K562 (cell line): ENCODE data around the gene PCID2. TPM values are rescaled to one million over a fixed set of nuclear protein-coding genes. Genes with fewer than 3 reads are reported as not detected.

Source experiments
- ARHGAP35 ChIP-seq: fragments of 450-650 bp; IDR thresholded peaks from 2 replicates; pipeline ENCODE4 v1.6.1; 2018; ENCODE audit not compliant: partially characterized antibody
- CEBPB ChIP-seq: fragments of 450-650 bp; IDR thresholded peaks from 2 replicates; pipeline ENCODE4 v1.6.1; 2016; ENCODE audit warnings: missing genetic modification characterization, missing compliant biosample characterization
- DPF2 ChIP-seq: fragments of 450-650 bp; IDR thresholded peaks from 2 replicates; pipeline ENCODE4 v1.6.1; 2016
- FOXA3 ChIP-seq, 2 experiments: fragments of 450-650 bp in 1 of 2; sonication (generic) in 1 of 2; formaldehyde crosslinking; IDR thresholded peaks in 1 of 2; conservative IDR thresholded peaks in 1 of 2; 2 replicates each; pipeline versions ENCODE4 v1.4.0 to v1.8.0; 2020 to 2022; ENCODE audit warnings: mild to moderate bottlenecking in 2 of 2, missing genetic modification reagents in 1 of 2
- KLF1 ChIP-seq: fragments of 450-650 bp; IDR thresholded peaks from 2 replicates; pipeline ENCODE4 v1.6.1; 2016; ENCODE audit warnings: missing genetic modification characterization, missing compliant biosample characterization
- MAFG ChIP-seq: fragments of 450-650 bp; conservative IDR thresholded peaks from 2 replicates; pipeline ENCODE4 v1.6.1; 2016; ENCODE audit warnings: missing genetic modification characterization, missing compliant biosample characterization
- MYC ChIP-seq, 2 experiments: fragments of 250-450 bp in 1 of 2; sonication (Bioruptor Pico) in 1 of 2; IDR thresholded peaks; 2 replicates each; pipeline versions ENCODE4 v1.5.1 to v1.6.1; 2012 to 2021; ENCODE audit warnings: low read depth in 2 of 2, borderline replicate concordance in 1 of 2, improper control_type of control experiment in 1 of 2, low read length in 1 of 2, mild to moderate bottlenecking in 1 of 2, moderate library complexity in 1 of 2
- NFE2 ChIP-seq: IDR thresholded peaks from 2 replicates; pipeline ENCODE4 v1.6.1; 2014; ENCODE audit warnings: antibody characterized with exemption, low read depth
- NRF1 ChIP-seq, 2 experiments: fragments of 450-650 bp; IDR thresholded peaks in 1 of 2; conservative IDR thresholded peaks in 1 of 2; 2 replicates each; pipeline ENCODE4 v1.6.1; 2014; ENCODE audit warnings: mild to moderate bottlenecking in 2 of 2
- PKNOX1 ChIP-seq: fragments of 450-650 bp; IDR thresholded peaks from 2 replicates; pipeline ENCODE4 v1.6.1; 2016
- TRIM24 ChIP-seq, 2 experiments: fragments of 450-650 bp; IDR thresholded peaks; 2 replicates each; pipeline ENCODE4 v1.6.1; 2016
- polyA plus RNA-seq, 8 experiments: library from polyadenylated mRNA; depleted of rRNA in 4 of 8; stranded (reverse) in 5 of 8; unstranded in 3 of 8; fragments of >200 nt; fragmentation: Nextera tagmentation in 2 of 8; fragmentation: Illumina TruSeq in 1 of 8; extraction: Ambion mirVana in 2 of 8; extraction: Trizol in 1 of 8; gene quantifications; 2 replicates each; pipeline versions ENCODE4 v1.2.1 to v1.2.3, GENCODE V29; 2011 to 2014; ENCODE audit warnings: inconsistent platforms in 1 of 8, missing spikeins in 1 of 8
- total RNA-seq, 7 experiments: library from RNA; depleted of rRNA in 6 of 7; stranded (reverse); fragments of >200 nt in 6 of 7; fragmentation: Illumina TruSeq in 2 of 7; extraction: Trizol in 2 of 7; gene quantifications; 2 replicates each; pipeline versions ENCODE4 v1.2.1 to v1.2.3, GENCODE V29; 2011 to 2021; ENCODE audit warnings: low replicate concordance in 1 of 7

The PCID2 gene
- total and polyA plus RNA-seq, 9 of the 15 experiments (the other 6 are each of a cell fraction or from before 2014, with no cell fraction given), result 39.6 to 117 (median 59.6) TPM

- TF ChIP-seq PKNOX1 (0 out of 2 replicates have a peak, but pooled peaks have one; percentile 9), FOXA3 (CRISPR knock-in tag; conservative IDR thresholded peaks at IDR 0.05 in 1 of 2, IDR thresholded peaks at IDR 0.05 in 1 of 2) (no peak), CEBPB (tag) (peak; percentile 71), TRIM24 (IDR thresholded peaks at IDR 0.05) (peak in 1 of 2 experiments; percentile 15; a peak in 2 of 4 replicates), NRF1 (conservative IDR thresholded peaks at IDR 0.05 in 1 of 2, IDR thresholded peaks at IDR 0.05 in 1 of 2) (peak; percentile 35 to 40; a peak in 2 of 4 replicates), MAFG (tag) (peak; percentile 89), KLF1 (tag) (no peak), ARHGAP35 (no peak), DPF2 (peak; percentile 24; the same call in 1 of the 2 replicates), MYC (IDR thresholded peaks at IDR 0.05; ENCODE audit: low read depth, low read length) (peak; percentile 41; the same call in 1 of the 2 replicates), MYC (CRISPR knock-in tag; IDR thresholded peaks at IDR 0.05; ENCODE audit: borderline replicate concordance, low read depth) (no peak), NFE2 (peak; percentile 75)
These were observed 3.0 kb downstream of the PCID2 start (continued) for GRCh38 chr13:113205428-113205931.
